ENCODE results near the gene UPF3A.
"Not testable (repeated sequence)": the region's sequence is repeated elsewhere in the genome, so short reads cannot be mapped to it uniquely, and the experiment has no call there.

UPF3A gene

DNA sequence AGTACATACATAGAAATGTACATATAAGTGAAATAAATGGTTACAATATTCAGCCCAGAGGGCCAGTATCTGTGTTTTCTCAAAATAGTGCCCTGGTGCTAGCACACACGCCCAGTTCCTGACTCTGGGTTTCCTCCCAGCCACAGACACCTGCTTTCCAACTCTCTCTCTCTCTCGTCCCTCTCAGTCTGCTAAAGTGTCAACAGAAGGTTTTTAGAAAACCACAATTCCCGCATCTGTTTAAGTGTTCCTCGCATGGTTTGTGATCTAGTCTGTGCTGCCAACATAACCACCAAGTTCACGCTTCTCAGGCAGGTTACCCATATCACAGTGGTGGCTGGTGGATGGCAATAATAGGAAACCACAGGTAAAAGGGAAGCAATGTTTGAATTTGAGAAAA, 17.8 kb upstream of the UPF3A start:
- DNase-seq (ENCODE audit: low read depth in 2 of 2) = no peak

DNA sequence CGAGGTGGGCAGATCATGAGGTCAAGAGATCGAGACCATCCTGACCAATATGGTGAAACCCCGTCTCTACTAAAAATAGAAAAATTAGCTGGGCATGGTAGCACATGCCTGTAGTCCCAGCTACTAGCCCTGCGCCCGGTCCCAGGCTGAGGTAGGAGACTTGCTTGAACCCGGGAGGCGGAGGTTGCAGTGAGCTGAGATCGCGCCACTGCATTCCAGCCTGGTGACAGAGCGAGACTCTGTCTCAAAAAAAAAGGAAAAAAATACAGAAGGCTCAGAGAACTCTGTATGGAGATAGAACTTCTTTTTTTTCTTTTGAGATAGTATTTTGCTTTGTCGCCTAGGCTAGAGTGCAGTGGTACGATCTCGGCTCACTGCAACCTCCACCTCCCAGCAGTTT, 17.1 kb upstream of the UPF3A start:
- DNase-seq (ENCODE audit: low read depth in 2 of 2) = not testable (repeated sequence)

DNA sequence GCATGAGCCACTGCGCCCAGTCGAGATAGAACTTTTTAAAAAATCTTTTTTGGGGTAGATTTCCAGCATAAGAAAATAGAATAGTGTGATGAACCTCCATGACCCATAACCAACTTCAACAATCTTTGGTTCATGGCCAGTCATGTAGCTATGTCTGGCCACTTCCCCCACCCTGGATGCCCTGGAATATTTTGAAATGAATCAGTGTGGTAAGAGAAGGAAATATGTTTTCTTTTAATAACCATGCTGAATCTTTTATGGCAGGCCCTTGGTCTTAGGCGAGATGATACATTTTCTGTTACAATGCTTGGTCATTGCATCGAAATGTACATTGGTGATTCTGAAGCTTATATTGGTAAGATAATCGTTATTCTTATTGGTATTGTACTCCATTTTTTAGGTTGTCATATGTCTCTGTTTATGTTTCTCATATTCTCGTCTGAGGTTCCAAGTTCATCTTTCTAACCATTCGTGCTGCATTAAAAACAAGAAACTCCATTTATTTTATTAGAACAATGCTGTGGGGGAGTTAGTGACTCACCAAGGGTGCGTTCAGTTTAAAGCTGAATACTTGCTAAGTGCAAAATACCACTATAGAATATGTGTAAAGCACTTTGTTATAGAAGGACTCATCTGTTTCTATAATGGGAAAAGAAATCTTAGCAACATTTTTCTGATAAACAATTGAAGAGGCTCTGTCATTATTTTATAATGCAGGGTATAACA, 16.4 kb upstream of the UPF3A start:
- DNase-seq (ENCODE audit: low read depth in 2 of 2) = peak; percentile 62 to 67

DNA sequence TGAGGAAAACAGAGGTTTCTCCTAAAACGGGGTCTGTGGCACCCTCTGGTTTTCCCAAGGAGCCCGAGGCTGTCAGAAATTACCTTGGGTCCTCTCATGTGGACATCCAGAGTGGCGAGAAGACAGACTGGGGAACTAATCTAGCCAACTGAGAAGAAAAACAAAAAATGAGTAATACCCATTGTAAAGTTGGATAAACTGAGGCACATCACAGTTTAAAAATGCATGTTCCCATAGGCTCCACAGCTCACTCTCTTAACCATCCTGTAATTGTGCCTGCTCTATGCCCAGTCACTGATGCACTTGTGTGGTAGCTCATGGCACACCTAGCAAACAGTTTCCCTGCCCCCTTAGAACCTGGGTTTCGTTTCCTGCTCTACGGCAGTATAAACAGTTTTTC, 15.2 kb upstream of the UPF3A start:
- DNase-seq (ENCODE audit: low read depth in 2 of 2) = no peak

DNA sequence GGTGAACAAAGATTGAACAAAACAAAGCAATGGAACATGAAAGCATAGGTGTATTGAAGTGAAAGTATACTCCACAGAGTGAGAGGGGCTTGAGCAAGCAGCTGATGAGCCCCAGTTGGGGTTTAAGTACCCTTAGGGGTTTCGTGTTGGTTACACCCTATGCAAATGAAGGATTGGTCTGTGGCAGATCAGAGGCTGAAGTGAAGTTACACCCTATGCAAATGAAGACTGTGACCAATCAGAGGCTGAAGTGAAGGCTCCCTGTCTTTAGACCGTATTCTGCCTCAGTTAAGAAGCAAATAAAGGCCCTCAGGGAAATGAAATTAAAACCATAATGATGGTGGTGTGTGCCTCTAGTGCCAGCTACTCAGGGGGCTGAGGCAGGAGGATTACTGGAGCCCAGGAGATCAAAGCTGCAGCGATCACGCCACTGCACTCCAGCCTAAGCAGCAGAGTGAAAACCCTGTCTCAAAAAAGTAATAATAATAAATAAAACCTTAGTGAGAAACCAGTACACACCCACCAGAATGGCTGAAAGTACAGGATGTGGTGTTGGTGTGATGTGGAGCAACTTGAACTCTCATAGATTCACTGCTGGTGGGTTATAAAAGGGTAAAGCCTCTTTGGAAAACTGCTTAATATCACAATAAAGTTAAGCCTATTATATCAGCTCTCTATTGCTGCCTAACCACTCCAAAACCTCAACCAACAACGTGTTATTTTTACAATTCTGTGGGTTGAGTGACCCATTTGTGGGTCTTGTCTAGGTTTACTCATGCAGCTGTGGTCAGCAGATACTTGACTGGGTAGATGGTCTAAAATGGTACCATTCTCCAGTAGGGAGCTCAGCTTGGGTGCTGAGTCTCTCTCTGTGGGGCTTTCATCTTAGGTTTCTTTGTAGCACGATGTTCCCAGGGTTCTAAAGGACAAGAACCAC, 12.8 kb upstream of the UPF3A start:
- no peak for DNase-seq (ENCODE audit: low read depth in 2 of 2)

DNA sequence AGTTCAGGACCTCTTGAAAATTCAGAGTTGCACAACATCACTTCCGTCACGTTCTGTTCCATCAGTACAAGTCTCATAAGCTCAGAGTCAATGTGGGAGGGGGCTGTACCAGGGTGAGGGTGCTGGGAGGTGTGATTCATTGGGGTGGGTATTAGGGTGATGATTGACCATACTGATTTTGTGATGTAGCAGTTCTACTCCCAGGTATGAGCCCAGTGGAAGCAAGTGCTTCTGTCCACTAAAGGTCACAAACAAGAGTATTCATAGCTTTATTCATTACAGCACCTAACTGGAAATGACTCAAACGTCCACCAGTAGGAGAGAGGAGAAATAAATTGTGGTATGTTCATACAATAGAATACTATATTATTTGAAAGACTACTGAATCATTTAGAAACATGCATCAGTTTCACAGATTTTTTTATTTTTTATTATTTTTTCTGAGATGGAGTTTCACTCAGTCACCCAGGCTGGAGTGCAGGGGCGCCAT, 12.1 kb upstream of the UPF3A start:
- DNase-seq (ENCODE audit: low read depth in 2 of 2) = no peak

DNA sequence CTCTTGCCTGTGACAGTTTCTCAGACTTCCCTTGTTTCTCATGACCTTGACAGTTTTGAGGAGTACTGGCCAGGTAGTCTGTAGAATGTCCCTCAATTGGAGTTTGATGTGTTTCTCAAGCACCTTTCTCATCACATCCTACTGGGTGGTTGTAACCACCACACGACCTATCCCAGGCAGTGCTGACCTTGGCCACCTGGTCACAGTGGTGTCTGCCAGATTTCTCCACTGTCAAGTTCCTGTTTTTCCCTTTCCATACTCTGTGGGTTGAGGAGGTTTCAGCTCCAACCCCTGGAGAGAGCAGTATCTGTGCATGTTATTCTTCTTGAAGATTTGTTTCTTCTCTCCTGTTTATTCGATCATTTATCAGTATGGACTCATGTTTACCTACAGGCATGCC, 8.4 kb upstream of the UPF3A start:
- no peak for DNase-seq (ENCODE audit: low read depth in 2 of 2)

DNA sequence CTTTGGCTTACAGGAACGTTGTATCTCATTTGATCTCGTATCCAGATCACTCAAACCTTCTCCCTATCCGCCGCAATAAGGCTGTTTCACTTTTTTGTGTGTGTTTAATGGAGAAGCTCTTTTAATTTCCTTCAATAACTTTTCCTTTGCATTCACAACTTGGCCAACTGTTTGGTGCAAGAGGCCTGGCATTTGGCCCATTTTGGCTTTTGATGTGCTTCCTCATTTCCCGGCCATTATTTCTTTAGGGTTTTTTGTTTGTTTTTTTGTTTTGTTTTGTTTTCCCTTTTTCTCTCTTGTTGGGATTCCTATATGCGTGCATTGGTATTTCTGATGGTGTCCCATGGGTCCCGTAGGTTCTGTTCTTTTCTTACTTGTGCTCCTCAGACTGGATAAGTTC, 6.1 kb upstream of the UPF3A start:
- DNase-seq (ENCODE audit: low read depth in 2 of 2) = no peak

DNA sequence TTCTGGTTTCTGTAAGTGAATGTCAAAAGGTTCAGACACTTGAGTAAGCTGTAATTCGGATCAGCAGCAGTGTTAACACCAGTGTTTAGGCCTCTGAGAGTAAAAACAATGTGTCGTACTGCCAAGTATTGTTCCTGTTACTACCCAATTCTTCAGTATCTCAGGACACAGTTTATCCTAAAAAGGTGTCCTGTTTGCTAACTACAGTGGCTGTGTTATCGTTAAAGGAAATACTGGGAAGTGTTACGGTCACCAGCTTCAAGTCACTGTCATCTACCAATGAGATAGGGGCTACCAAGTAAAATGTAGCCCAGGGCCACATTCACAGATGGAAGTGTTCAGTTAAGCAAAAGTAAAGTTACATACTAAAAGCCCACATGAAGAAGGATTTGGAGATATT, 2.3 kb upstream of the UPF3A start:
- no peak for DNase-seq (ENCODE audit: low read depth in 2 of 2)

DNA sequence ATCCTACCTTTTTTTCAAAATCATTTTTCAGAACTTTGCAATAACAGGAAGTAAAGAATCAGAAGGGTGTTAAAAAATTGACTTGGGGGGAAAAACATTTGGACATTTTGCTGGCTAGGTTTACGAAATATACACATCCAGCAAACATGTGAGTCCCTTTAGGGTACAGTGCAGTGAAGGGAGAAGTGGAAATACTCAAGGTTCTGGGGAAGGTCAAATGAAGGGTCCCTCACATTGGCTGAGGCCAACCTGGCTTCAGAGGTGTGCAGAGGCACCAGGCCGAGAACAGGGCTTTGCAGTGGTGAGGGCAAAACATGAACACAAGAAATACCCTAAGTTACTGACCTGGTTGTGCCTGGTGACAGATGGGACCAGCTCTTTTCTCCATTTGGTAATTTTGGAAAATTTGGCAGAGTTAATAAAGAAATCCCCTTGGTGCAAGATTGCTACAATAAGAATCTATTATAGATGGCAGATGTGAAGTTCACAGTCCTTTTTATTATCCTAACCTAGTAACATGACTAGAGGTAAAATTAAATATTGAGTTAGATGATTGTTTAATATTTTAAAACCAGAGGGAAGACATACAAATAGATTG, 1.5 kb upstream of the UPF3A start:
- DNase-seq (ENCODE audit: low read depth in 2 of 2) = no peak

DNA sequence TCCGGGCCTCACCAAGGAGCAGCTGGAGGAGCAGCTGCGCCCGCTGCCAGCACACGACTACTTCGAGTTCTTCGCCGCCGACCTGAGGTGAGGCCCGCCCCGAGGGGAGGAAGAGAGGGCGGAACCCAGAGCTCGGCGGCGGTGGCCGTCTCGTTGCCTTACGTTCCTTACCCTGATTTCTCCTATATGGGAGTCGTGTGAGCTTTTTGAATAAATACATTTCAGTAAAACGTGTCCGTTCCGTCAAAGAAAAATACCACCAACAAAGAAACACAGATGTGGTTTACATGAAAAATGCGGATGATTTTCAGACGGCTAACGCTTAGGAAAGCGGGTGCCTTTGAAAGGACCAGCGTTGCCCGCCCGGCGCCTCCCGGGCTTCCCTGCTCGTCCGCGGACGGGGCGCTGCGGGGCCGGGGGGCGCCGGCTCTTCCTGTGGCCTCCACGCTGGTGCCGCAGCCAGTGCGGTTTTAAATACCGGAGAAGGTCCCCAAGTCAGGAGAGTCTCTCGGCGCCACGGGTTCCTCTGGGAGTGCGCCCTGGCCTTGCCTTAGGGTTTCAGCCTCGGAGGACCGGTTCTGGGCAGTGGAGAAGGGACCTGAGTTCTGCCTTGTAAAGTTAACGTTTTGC, 755 bp downstream of the UPF3A start:
- DNase-seq (ENCODE audit: low read depth in 2 of 2) = peak; percentile 37 to 44

DNA sequence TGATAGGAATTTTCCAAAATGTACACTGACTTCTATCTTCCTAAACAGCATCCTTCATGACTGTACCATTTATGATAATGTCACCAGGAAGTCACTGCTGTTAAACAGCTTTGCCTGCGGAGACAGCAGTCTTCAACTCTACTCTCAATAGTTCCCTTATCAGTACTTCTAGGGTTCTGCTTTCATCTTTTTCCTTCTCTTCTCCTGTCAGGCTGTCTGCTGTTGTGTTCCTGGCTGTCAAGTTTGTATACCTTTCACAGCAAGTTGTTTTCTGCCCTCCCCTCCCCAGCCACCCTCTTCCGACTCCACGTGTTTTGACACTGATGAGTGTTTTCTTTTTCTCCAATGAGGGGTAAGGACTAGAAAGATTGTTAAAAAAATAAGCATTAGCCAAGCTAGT, 2.2 kb downstream of the UPF3A start:
- no peak for DNase-seq (ENCODE audit: low read depth in 2 of 2)

DNA sequence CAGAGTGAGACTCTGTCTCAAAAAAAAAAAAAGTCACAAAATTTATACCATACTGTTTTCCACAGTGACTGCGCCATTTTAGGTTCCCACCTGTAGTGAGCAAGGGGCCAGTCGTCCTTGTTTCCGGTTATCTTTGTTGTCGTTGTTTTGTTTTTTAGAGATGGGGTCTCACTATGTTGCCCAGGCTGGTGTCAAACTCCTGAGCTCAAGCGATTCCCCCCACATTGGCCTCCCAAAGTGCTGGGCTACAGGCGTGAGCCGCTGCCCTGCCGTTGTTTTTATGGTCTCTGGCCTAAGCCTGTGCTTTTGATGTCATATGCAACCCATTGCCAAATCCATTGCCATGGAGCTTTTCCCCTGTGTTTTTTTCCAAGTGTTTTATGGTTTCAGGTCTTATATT, 3.3 kb downstream of the UPF3A start:
- DNase-seq (ENCODE audit: low read depth in 2 of 2) = no peak

DNA sequence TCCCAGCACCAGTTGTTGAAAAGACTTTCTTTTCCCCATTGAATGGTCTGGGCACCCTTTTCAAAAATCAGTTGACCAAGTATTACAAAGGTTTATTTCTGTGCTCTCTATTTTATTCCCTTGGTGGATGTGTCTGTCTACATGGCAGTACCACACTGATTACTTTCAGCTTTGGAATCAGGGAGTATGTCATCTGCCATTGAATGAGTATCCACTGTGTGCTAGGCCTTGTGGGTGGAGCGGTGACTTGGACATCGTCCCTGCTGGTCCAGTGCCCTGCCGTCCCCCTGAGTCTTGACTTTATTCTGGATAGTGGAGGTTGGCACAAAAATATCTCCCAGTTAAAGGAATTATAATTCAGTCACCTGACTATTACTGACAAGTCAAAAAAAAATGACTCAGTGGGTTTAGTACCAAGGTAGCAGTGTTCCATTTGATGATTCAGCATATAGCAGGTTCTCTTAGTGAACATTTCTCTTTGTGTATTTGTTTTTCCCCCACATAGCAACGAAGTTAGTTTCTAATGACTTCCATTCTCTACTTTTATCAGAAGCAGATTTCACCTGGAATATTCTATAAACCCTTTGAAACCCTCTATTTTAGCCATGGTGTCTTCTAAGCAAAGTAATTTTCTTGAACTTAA, 3.9 kb downstream of the UPF3A start:
- no peak for DNase-seq (ENCODE audit: low read depth in 2 of 2)

DNA sequence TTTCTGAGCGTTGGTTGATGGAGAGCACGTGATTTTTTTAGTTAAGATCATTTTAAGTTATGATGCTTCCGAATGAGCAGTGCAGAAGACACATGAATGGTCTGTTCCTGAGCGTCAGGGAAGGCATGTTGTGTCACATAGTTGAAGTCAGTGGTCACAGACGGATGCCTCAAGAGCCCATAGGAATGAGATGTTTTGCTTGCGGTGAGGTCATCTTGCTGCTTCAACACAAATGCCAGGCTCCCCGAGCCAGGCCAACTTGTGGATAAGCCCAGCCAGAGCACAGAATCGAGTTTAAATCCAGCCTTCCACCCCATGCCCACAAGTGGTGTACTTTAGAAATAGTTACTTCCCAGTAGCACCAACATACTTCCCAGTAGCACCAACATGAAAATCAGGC, 5.4 kb downstream of the UPF3A start:
- no peak for DNase-seq (ENCODE audit: low read depth in 2 of 2)

DNA sequence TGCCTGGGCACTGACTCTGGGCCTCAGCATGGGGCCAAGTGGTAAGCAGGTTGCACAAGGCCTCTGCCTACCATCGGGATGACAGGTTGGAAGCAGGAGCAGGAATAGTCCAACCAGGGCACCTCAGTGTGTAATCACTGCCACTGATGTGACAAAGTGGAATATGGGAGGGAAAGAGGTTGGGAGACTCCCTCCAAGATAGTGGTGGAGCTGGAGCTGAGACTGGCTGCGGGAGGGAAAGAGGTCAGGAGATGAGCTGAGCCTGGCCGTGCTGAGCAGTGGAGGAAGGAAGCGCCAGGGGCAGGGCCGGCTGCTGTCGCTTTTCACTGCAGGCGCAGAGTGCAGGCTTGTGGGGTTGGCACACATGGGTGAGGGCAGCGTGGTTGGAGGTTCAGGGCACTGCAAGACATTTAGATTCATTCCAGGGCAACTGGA, 6.8 kb downstream of the UPF3A start:
- no peak for DNase-seq (ENCODE audit: low read depth in 2 of 2)

DNA sequence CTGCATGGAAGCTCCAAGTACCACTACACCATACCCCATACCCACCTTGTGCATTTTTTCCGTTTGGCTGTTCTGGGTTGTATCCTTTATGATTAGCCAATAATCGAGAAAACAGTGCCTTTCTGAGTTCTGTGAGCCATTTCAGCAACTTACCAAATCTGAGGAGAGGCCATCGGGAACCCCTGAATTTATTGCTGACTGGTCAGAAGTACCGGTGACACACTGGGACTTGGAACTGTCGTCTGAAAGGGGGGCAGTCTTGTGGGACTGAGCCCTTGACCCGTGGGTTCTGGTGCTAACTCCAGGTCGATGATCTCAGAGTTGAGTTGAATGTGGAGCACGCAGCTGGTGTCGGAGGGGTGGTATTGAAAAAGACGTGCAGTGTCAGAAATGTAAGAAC, 15.0 kb downstream of the UPF3A start:
- no peak for DNase-seq (ENCODE audit: low read depth in 2 of 2)

DNA sequence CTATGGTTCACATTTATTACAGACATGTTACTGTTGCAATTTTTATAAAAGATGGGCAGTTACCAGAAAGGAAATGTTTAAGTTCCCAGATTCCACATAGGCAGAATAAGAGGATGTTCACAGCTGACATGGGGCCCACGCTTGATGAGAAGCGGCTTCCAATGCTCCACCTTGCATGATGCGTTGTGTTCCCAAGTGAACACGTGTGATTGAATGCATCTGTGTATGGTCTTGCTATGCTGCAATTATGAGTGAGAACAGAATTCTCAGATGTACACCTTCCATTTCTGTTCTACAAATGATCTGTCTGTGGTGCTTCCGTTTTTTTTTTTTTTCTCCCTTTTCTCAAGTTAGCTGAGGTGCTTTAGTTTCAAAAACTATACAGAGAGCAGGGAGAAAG, 15.5 kb downstream of the UPF3A start:
- no peak for DNase-seq (ENCODE audit: low read depth in 2 of 2)

DNA sequence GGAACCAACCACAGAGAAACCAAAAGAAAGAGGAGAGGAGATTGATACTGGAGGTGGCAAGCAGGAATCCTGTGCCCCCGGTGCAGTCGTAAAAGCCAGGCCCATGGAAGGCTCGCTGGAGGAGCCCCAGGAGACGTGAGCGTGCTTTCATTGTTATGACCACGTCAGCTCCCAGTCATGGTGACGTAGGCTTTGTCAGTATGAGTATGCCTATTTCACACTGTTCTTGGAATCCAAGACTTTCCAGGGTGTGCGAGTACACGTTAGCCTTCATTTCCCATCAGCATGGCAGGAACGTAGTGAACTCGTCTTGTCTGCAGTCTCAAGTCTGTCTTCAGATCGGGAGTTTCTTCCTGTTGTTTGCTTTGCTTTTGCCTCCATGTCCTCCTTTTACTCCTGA, 17.5 kb downstream of the UPF3A start:
- no peak for DNase-seq (ENCODE audit: low read depth in 2 of 2)

DNA sequence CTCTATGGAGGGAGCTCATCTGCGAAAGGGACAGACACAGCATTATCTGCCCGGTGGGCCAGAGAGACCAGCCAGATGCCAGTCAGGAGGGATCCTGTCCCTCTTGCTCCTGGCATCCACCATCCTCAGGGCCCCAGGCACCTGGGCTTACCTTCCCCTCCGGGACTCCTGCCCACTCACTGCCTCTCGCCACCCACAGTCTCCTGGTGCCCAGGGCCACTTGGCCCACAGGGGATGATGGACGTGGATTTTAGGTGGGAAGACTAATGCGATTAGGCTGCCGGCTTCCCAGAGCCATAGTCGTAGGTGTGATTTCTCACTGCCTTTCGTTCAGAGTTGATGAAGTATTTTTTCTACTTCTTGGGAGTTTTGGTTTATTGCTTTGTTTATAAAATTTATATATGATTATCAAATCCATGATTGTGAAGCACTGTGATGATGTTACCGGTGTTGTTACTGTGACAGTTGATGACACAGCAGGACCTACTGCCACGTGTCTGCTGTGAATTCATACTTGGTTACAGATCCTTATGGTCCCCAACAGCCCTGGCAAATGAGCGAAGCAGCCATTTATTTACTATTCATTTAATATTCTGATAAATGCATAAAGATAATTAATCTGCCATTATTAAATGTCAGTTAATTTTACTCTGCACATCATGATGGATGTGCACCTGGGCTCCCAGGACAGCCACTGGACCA, 18.4 kb downstream of the UPF3A start:
- DNase-seq (ENCODE audit: low read depth in 2 of 2) = no peak
